H9 (cell line): ENCODE results near the gene CDH23. TPM values are rescaled to one million over a fixed set of nuclear protein-coding genes. Genes with fewer than 3 reads are reported as not detected.

Source experiments
- DNase-seq: peaks from one replicate; pipeline ENCODE4 v3.0.0-alpha.2; 2017
- H2AFZ ChIP-seq: one replicate; pipeline ENCODE4 v1.6.1; 2013; ENCODE audit warnings: mild to moderate bottlenecking, low read length, control low read depth, moderate library complexity
- H2AK5ac ChIP-seq: 2 replicates; pipeline ENCODE4 v1.6.1; 2013; ENCODE audit warnings: low read length, control low read depth, mixed read lengths; ENCODE audit not compliant: insufficient read length
- H2BK120ac ChIP-seq: one replicate; pipeline ENCODE4 v1.6.1; 2013; ENCODE audit warnings: low read depth, mild to moderate bottlenecking, low read length, control low read depth, inconsistent platforms; ENCODE audit not compliant: poor library complexity, severe bottlenecking
- H2BK12ac ChIP-seq: 2 replicates; pipeline ENCODE4 v1.6.1; 2013; ENCODE audit warnings: low read length, control low read depth, mixed read lengths, low read depth; ENCODE audit not compliant: insufficient read length
- H2BK15ac ChIP-seq: 2 replicates; pipeline ENCODE4 v1.6.1; 2013; ENCODE audit warnings: low read depth, low read length, control low read depth
- H2BK20ac ChIP-seq: one replicate; pipeline ENCODE4 v1.6.1; 2013; ENCODE audit warnings: low read depth, mild to moderate bottlenecking, low read length, control low read depth, inconsistent platforms; ENCODE audit not compliant: poor library complexity, severe bottlenecking
- H2BK5ac ChIP-seq: 2 replicates; pipeline ENCODE4 v1.6.1; 2013; ENCODE audit warnings: low read length, control low read depth, mixed read lengths; ENCODE audit not compliant: insufficient read length
- H3K14ac ChIP-seq: 2 replicates; pipeline ENCODE4 v1.6.1; 2013; ENCODE audit warnings: low read length, control low read depth; ENCODE audit not compliant: insufficient read depth
- H3K18ac ChIP-seq: 2 replicates; pipeline ENCODE4 v1.6.1; 2013; ENCODE audit warnings: low read depth, mild to moderate bottlenecking, mixed read lengths, low read length, control low read depth; ENCODE audit not compliant: insufficient read length
- H3K23ac ChIP-seq: 2 replicates; pipeline ENCODE4 v1.6.1; 2013; ENCODE audit warnings: low read length, control low read depth, mixed read lengths, low read depth; ENCODE audit not compliant: insufficient read length
- H3K23me2 ChIP-seq: 2 replicates; pipeline ENCODE4 v1.6.1; 2013; ENCODE audit warnings: low read depth, mild to moderate bottlenecking, mixed read lengths, low read length, control low read depth; ENCODE audit not compliant: insufficient read length, poor library complexity, severe bottlenecking
- H3K27ac ChIP-seq: 2 replicates; pipeline ENCODE4 v1.5.1; 2013; ENCODE audit warnings: low read length, control low read depth, mixed read lengths, low read depth; ENCODE audit not compliant: insufficient read length
- H3K27me3 ChIP-seq: 2 replicates; pipeline ENCODE4 v1.6.1; 2013; ENCODE audit warnings: low read length, control low read depth, inconsistent platforms; ENCODE audit not compliant: insufficient read depth
- H3K4ac ChIP-seq: 2 replicates; pipeline ENCODE4 v1.6.1; 2013; ENCODE audit warnings: low read depth, mild to moderate bottlenecking, control low read depth, inconsistent platforms, low read length, moderate library complexity
- H3K4me1 ChIP-seq: 2 replicates; pipeline ENCODE4 v1.6.1; 2013; ENCODE audit warnings: low read length, control low read depth, inconsistent platforms; ENCODE audit not compliant: insufficient read depth
- H3K4me2 ChIP-seq: 2 replicates; pipeline ENCODE4 v1.6.1; 2013; ENCODE audit warnings: low read length, control low read depth, mixed read lengths; ENCODE audit not compliant: insufficient read length, insufficient read depth
- H3K56ac ChIP-seq: 2 replicates; pipeline ENCODE4 v1.6.1; 2013; ENCODE audit warnings: low read depth, mild to moderate bottlenecking, mixed read lengths, low read length, control low read depth; ENCODE audit not compliant: insufficient read length
- H3K79me1 ChIP-seq: 2 replicates; pipeline ENCODE4 v1.6.1; 2013; ENCODE audit warnings: low read depth, mild to moderate bottlenecking, moderate library complexity, low read length, control low read depth, inconsistent platforms; ENCODE audit not compliant: insufficient read depth, poor library complexity, severe bottlenecking
- H3K79me2 ChIP-seq: 2 replicates; pipeline ENCODE4 v1.6.1; 2013; ENCODE audit warnings: low read length, control low read depth, inconsistent platforms; ENCODE audit not compliant: insufficient read depth
- H3K9ac ChIP-seq: 2 replicates; pipeline ENCODE4 v1.6.1; 2013; ENCODE audit warnings: low read length, control low read depth, mixed read lengths; ENCODE audit not compliant: insufficient read length; ENCODE audit errors: extremely low read depth
- H3K9me3 ChIP-seq: one replicate; pipeline ENCODE4 v1.6.1; 2013; ENCODE audit warnings: low read depth, low read length, inconsistent platforms; ENCODE audit not compliant: control insufficient read depth
- H3T11ph ChIP-seq: one replicate; pipeline ENCODE4 v1.6.1; 2013; ENCODE audit warnings: mild to moderate bottlenecking, low read length, control low read depth, inconsistent platforms
- H4K20me1 ChIP-seq: one replicate; pipeline ENCODE4 v1.6.1; 2013; ENCODE audit not compliant: control insufficient read depth, insufficient read length, insufficient read depth
- H4K5ac ChIP-seq: 2 replicates; pipeline ENCODE4 v1.6.1; 2013; ENCODE audit warnings: low read depth, mild to moderate bottlenecking, mixed read lengths, low read length, control low read depth; ENCODE audit not compliant: insufficient read length
- H4K8ac ChIP-seq: replicated peaks from 2 replicates; pipeline ENCODE4 v1.6.1; 2013; ENCODE audit warnings: low read length, control low read depth, mixed read lengths, low read depth; ENCODE audit not compliant: insufficient read length
- H4K91ac ChIP-seq: 2 replicates; pipeline ENCODE4 v1.6.1; 2013; ENCODE audit warnings: low read depth, mild to moderate bottlenecking, moderate library complexity, mixed read lengths, low read length, control low read depth; ENCODE audit not compliant: insufficient read length
- H3K27ac Mint-ChIP-seq, 3 experiments: 2 replicates in 2 of 3; 3 replicates in 1 of 3; pipeline ENCODE4 v1.8.0; 2020 to 2021; ENCODE audit warnings: mixed read lengths in 3 of 3, mild to moderate bottlenecking in 1 of 3, moderate library complexity in 1 of 3
- H3K27me3 Mint-ChIP-seq: 2 replicates; pipeline ENCODE4 v1.8.0; 2021; ENCODE audit warnings: low read depth, mild to moderate bottlenecking, moderate library complexity, mixed read lengths
- H3K36me3 Mint-ChIP-seq, 3 experiments: 2 replicates in 2 of 3; 3 replicates in 1 of 3; pipeline ENCODE4 v1.8.0; 2020 to 2021; ENCODE audit warnings: low read depth in 3 of 3, mixed read lengths in 3 of 3; ENCODE audit not compliant: insufficient read depth in 1 of 3
- H3K4me1 Mint-ChIP-seq, 2 experiments: 2 replicates each; pipeline ENCODE4 v1.8.0; 2020; ENCODE audit warnings: mixed read lengths in 2 of 2
- H3K4me3 Mint-ChIP-seq, 2 experiments: 2 replicates in 1 of 2; 3 replicates in 1 of 2; pipeline ENCODE4 v1.8.0; 2020 to 2021; ENCODE audit warnings: mild to moderate bottlenecking in 2 of 2, mixed read lengths in 2 of 2, moderate library complexity in 1 of 2
- H3K9me3 Mint-ChIP-seq, 2 experiments: 2 replicates in 1 of 2; 3 replicates in 1 of 2; pipeline ENCODE4 v1.8.0; 2020; ENCODE audit warnings: mild to moderate bottlenecking in 2 of 2, mixed read lengths in 2 of 2, moderate library complexity in 1 of 2
- WGBS: extraction: QIAGEN DNeasy Blood & Tissue Kit; methylation state at CpG from one replicate; pipeline ENCODE4 v1.1.7; 2013; ENCODE audit warnings: missing lambda C conversion rate, low lambda C conversion rate, mixed read lengths; ENCODE audit not compliant: insufficient read length; ENCODE audit errors: extremely low coverage; 5-methylcytosine and 5-hydroxymethylcytosine counted together
- total RNA-seq: library from RNA; stranded (reverse); gene quantifications from 2 replicates; pipeline ENCODE4 v1.2.1, GENCODE V29; 2021
- TF ChIP-seq, protein P1 (sequence below): fragments of 200-600 bp; sonication (generic); conservative IDR thresholded peaks from 3 replicates; pipeline ENCODE4 v1.8.0; 2021; ENCODE audit warnings: antibody characterized with exemption, mild to moderate bottlenecking

The CDH23 gene
- total RNA-seq, 1 experiment from 2014 or later = 2.1 TPM

DNA sequence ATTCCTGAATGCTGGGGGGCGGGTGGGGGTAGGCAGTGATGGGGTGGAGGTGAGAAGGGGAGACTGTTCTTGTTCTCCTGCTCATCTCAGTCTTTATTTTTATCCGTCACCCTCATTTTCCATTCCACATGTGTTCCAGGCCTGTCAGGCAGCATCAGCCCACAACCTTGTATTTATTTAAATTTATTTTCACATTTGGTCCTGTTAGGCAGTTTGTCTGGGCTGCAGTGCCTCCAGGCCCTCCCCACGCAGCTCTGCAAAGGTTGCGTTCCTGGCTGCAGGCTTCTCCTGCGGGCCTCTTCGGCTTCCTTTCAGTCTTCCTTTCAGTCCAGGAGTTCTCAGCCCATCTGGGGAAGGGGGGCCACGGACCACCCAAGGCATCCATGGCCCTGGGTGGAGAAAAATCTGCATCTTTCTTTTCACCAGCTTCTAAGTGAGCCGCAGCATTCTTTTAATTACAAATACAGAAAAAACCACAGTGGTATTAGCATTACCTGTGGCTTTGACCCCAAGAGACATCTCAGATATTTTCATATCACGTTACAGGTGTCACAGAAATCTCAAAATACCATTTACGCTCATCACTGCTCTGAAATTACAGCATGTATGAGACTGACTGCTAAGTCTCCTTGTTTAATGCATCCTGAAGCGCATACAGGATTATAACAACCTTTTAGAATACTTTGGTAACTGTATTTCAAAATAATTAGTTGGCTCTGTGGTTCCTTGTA is 228.9 kb downstream of the CDH23 start:
- Histone ChIP-seq H3K18ac (no peak overlapping the region), H2BK12ac (no peak overlapping the region), H3K9ac (no peak overlapping the region), H4K20me1 (no peaks in the 10 kb centered on the region), H4K5ac (no peak overlapping the region), H3K23ac (no peak overlapping the region), H3K27me3 (no peaks in the 10 kb centered on the region), H4K8ac (no peak overlapping the region), H3T11ph (no peak overlapping the region), H2AFZ (no peak overlapping the region), H2BK15ac (no peak overlapping the region), H2BK5ac (no peak overlapping the region), H2AK5ac (no peak overlapping the region), H2BK20ac (no peak overlapping the region), H3K4ac (no peak overlapping the region), H3K27ac (no peak overlapping the region), H3K56ac (no peak overlapping the region), H3K4me2 (no peak overlapping the region), H3K23me2 (peaks cover 8% of the 10 kb centered on the region), H3K4me1 (peaks cover 19% of the 10 kb centered on the region; the same call in 1 of the 2 replicates), H4K91ac (no peak overlapping the region), H3K14ac (no peak overlapping the region), H2BK120ac (no peak overlapping the region), H3K79me1 (no peaks in the 10 kb centered on the region), H3K79me2 (no peaks in the 10 kb centered on the region), H3K9me3 (no peaks in the 10 kb centered on the region)
- no peak overlapping the region; a peak in 1 of 7 replicates for H3K27ac Mint-ChIP-seq
- H3K4me1 Mint-ChIP-seq = peaks cover 75 to 91% of the 10 kb centered on the region in 2 experiments
- WGBS = no CpG with 5 or more reads among the region's 11 CpGs
- peaks cover 44% of the 10 kb centered on the region for H3K27me3 Mint-ChIP-seq
- H3K9me3 Mint-ChIP-seq = no peaks in the 10 kb centered on the region; a peak in 1 of 5 replicates
- no peaks in the 10 kb centered on the region for H3K36me3 Mint-ChIP-seq
- no peak for DNase-seq
- TF ChIP-seq, protein P1, sequence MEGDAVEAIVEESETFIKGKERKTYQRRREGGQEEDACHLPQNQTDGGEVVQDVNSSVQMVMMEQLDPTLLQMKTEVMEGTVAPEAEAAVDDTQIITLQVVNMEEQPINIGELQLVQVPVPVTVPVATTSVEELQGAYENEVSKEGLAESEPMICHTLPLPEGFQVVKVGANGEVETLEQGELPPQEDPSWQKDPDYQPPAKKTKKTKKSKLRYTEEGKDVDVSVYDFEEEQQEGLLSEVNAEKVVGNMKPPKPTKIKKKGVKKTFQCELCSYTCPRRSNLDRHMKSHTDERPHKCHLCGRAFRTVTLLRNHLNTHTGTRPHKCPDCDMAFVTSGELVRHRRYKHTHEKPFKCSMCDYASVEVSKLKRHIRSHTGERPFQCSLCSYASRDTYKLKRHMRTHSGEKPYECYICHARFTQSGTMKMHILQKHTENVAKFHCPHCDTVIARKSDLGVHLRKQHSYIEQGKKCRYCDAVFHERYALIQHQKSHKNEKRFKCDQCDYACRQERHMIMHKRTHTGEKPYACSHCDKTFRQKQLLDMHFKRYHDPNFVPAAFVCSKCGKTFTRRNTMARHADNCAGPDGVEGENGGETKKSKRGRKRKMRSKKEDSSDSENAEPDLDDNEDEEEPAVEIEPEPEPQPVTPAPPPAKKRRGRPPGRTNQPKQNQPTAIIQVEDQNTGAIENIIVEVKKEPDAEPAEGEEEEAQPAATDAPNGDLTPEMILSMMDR = no peak
- no peak overlapping the region for H3K4me3 Mint-ChIP-seq
